GM21367 (cell line): ENCODE results near the gene MCFD2.

Source experiments
- ATAC-seq: cut with Tn5 transposase; IDR thresholded peaks from one replicate; pipeline ENCODE4 v1.9.1; 2021; ENCODE audit not compliant: unreplicated experiment

MCFD2 gene

GRCh38 chr2:46852598-46852997 is 63.0 kb downstream of the MCFD2 start:
- ATAC-seq, result no peak

- ATAC-seq, result no peak
Observed at GRCh38 chr2:46852124-46852523, 63.5 kb downstream of the MCFD2 start.
